Frontal cortex (tissue), 4 donors: ENCODE data around the gene FSIP1. TPM values are rescaled to one million over a fixed set of nuclear protein-coding genes. Genes with fewer than 3 reads are reported as not detected.

Source experiments
- DNase-seq, 2 donors: peaks; one replicate each; pipeline ENCODE4 v3.0.0; 2012; ENCODE audit warnings: low spot score in 2 of 2
- FAIRE-seq: peaks from 2 replicates; lab custom pipeline; 2012; peaks lifted over from hg19 to GRCh38; lab: Jason Lieb, UNC
- total RNA-seq: library from RNA; depleted of rRNA; stranded (reverse); fragments of >200 nt; gene quantifications from one replicate; pipeline ENCODE4 v1.2.3, GENCODE V29; 2014
- donor health status: control.
- donor health status: control.
- donor health status: control.

The FSIP1 gene
- total RNA-seq, 1 donor from 2014 or later: 17.5 TPM

DNA sequence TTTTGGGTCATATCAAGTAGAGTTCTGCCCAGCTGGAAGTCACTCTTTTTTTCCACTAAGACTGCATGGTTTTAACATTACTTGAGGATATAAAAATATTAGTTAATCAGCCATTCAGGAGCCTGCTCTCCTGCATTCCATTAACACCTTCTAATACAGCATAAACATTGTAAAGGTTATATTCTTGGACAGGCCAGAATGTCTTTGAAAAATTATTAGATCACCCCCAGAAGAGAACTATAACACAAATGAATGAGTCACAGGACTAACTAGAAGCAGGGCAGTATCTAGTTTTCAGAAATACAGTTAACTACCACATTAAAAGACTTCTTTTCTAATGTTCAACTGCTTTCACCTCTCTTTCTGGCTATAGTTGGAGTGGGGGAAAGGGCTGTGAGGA, 120.9 kb downstream of the FSIP1 start:
- FAIRE-seq (no peak), DNase-seq (no peak)

DNA sequence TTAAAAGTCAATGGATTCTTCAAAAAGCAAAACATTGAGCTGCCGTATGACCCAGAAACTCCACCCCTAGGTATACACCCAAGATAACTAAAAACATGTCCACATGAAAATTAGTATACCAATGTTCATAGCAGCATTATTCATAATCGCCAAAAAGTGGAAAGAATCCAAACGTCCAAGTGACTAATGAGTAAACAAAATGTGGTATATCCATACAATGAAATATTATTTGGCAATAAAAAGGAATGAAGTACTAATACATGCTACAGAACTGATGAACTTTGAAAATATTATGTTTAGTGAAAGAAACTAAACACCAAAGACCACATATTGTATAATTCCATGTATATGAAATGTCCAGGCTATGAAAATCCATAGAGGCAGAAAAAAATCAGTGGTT, 123.9 kb downstream of the FSIP1 start:
- DNase-seq (no peak), FAIRE-seq (no peak)

DNA sequence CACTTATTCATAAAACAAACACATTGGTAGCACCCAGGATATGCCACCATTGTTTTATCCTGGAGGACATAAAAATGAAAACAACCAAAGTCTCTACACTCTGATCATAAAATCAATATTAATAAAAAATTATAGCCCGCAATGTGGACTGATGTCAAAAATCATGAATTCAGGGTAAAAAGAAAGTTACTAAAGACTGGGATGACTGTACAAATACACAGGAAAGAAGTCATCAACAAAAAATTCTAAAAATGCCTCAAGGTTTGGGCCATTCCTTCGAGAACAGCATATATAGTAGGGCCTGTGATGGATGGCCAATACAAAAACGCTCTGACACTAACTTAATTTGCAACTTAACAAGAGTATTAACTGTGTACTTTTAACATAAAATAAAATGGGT, 125.0 kb downstream of the FSIP1 start:
- no peak for FAIRE-seq

DNA sequence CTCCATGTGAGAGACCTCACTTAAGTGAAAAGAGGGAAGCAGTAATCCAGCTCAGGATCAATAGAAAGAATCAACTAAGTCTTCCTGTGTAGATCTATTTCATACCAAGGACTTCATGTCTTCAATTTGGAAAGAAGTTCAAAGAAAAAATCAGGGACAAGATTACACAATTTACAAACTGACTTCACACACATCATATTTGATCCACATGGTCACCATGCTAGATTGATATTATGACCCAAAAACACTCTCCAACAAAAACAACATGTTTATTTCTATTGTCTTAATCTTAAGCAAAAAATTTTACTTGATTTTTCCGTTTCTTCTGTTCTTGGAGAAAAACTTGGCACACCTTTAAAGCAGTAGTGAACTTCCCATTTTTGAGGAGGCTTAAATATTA, 125.5 kb downstream of the FSIP1 start:
- FAIRE-seq (no peak), DNase-seq (no peak)

More for the DNA sequence above, 125.0 kb downstream of the FSIP1 start:
- DNase-seq: no peak

DNA sequence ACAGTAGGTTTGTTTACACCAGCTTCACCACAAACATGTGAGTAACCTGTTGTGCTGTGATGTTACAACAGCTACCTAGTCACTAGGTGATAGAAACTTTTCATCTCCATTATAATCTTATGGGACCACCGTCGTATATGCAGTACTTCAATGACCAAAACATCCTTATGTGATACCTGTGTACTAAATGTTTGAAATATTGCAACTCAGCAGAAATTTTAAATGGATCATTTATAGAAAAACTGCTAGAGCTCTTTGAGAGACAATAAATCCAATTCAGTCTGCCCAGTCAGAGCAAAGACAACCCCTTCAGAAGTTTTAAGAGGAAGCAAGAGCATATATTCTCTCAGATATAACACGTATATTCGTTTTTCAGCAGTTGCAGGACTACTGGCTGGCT, 128.3 kb downstream of the FSIP1 start:
- FAIRE-seq (no peak), DNase-seq (no peak)

DNA sequence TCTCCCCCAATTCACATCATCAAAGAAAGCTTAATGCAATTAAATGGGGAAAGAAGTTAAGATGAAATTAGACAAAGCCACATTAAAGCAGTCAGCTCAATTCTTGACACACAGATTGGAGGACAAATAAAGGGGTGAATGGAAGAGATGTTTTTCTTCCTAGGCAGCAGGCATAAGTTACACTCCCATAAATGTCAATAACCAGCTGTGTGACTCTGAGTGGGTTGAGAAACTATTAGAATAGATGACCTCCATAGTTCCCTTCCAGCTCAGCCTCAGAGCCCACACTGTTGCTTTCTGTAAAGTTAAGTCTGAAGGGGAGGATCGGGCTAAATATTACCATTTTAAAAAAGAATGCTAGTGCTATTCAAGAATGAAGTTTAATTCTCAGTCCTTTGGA, 130.8 kb downstream of the FSIP1 start:
- DNase-seq: no peak
- no peak for FAIRE-seq

DNA sequence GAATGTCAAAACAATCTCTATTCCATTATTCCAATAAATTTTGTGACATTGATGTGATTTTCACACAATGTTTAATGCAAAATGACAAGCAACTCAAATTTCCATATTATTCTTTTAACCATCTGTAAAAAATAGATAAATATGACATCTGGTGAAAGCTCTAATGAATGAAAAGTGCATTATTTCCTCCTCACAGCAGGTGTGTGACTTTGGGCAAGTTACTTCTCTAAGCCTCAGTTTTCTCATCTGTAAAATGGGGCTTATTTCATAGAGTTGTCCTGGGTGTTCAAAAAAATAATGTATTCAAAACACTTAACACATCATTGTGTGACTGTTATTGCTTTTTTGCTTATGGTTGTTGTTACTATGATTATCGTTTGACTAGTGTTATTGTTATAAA, 131.3 kb downstream of the FSIP1 start:
- no peak for FAIRE-seq

DNA sequence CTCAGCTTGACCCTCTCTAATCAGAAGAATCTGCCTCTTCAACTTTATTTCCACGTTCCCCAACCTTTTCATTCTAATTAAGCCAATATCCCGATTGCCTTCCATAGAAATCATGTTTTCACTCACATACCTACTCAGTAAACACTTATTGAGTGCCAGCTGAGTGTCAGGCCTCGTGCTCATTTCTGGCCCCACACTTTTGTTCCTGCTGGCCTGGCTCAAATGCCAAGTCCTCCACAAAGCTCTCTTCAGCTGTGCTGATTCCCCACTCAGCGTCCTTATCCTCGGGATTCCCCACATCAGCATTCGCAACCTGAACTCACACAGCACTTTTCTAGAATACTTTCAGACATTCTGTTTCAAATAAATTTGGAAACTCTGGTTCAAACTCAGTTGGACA, 132.9 kb downstream of the FSIP1 start:
- no peak for DNase-seq
- FAIRE-seq: no peak

More for the DNA sequence above, 131.3 kb downstream of the FSIP1 start:
- DNase-seq: no peak

DNA sequence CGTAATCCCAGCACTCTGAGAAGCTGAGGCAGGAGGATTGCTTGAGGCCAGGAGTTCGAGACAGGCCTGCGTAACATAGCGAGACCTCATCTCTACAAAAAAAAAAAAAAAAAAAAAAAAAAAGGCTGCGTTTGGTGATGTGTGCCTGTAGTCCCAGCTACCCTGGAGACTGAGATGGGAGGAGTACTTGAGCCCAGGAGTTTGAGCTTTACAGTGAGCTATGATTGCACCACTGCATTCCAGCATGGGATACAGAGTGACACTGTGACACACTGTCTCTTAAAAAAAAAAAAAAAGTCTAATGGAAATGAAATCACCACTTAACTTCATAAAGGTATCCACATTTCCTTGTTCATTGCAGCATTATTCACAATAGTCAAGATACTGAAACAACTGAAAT, 136.2 kb downstream of the FSIP1 start:
- no peak for FAIRE-seq
- no peak for DNase-seq

DNA sequence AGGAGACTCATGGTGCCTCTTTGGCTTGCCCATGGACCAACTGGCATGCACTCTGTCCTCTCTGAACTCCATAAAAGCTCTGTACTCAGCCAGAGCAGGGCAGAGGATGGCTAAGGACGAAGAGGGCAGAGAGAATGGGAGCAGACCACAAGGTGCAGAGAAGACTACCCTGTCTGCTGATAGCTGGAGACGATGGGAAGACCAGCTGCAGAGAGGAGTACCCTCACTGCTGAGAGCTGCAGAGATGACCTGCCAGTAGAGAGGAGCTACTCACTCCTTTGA, 136.7 kb downstream of the FSIP1 start:
- FAIRE-seq: no peak
- no peak for DNase-seq

DNA sequence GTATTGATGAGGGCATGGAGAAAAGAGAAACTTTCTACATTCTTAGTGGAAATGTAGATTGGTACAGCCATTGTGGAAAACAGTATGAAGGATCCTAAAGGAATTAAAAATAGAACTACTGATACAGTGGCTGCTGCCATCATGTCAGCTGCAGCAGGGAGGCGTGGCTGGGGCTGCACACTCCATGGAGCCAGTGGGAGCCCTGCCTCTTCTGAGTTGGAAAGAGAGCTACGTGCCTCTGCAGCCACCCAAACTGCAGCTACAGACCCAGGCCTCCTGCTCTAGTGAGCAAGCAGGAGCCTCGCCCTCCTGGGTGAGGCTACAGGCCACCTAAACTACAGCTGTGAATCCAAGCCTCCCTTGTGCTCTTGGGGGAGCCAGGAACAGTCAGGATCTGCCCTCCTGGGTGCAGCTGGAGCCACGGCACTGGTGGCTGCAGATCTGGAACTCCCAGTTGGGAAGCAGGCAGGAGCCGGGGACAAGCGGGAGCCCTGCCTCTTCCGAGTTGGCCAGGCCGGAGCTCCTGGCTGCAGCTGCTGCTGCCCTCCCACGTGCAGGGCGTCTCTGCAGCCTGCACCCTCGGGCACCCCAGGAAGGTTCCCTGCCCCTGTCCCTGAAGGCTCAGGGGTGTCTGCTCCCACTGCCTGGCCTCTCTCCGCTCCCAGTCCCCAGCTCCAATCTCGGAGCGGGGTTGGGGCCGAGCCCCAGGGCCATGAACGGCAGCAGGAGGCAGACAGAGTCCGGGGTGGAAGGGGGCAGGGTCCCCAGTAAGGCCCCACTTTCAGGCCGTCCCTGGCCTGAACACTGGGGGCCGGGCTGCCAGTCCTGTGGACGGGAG, 137.3 kb downstream of the FSIP1 start:
- no peak for DNase-seq
- no peak for FAIRE-seq

DNA sequence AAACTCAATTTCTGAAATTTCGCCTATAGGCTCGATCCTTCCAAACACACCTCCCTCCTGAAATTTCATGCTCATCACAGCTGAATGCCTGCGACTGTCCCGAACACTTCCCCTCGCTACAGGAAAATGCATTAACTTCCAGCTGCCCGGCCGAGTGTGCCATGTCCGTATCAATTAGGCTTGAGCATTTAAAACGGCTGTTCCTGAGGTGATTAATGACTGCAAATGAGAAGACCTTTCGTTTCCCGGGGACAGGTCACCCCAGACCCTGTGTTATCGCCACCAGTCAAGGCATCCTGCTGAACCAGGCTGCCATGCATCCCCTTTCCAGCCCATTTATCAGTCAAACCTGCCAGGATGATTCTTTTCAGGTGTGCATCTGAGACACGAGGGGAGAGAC, 138.5 kb downstream of the FSIP1 start:
- DNase-seq (no peak), FAIRE-seq (no peak)

DNA sequence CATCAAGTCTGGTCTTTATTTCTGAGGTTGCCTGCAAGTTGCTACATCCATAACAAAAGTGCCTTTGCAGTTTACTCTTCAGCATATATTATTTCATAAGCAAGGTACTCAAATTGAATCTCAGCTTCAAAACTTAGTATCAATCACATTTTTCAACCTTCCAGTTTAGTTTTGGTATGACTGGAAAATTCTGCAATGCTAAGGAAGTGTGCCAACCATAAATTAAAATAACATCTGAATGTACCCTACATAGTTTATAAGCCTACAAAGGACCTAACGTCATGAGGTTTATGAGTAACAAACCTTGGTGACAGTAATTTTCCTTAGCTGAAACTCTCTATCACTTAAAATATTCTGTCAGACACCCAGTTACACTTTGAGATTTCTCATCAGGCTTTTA, 138.9 kb downstream of the FSIP1 start:
- DNase-seq: no peak
- FAIRE-seq: no peak

DNA sequence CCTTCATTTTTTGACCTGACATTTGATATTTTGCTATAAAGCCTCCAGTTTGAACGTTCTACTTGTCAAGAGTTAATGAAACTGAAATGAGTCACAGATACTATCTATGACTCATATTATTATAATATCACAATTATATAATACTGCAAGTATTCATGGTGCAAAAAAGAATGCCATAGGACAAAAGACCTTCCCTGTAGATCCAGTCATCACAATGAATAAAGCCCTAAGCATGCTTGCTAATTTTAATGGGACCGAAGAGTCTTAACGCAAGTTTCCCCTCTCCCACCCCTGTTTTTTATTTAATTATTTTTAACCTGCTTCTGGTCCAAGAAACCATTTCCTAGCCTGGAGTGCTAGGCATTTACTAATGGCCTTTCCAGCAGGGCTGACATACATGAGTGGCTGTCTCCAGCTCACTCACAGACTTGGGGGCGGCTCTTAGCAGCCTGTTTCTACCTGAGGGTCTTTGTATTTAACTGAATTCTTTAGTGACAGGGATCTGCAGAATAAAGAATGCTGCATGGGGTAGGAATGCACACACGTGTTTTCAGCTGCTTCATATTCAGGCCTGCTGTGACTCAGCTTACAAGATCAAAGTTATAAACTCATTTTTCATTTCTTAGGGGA, 140.5 kb downstream of the FSIP1 start:
- DNase-seq: no peak
- no peak for FAIRE-seq

DNA sequence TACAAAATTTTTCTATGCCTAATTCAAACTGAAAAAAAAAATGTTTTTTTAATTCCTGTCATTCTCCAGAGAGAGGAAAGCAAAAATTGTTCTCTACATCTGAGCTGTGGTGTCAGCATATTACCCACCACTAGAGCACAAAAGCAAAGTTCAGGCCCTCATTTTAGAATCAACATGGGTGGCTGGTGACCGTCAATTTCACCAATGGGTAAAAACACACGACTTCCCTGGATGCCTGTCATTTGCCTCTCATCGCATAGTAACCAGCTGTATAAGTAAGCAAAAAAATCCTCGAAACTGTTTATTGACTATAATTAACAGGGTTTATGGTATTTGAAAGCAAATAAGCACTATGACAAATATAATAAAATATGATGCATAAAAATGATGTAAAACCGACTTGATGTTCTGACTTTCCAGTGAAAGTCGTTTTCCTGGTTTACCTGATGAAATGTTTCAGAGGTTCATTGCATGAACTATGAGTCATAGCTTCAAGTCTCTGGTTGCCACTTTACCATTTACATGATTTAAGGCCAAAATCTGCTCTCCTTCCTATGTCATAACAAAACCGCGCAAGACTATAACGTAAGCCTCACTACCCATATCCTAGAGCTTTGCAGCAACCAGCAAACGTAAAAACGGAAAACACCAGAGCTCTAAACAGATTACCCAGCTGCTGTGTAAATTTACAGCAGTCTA, 141.3 kb downstream of the FSIP1 start:
- FAIRE-seq: no peak
- no peak for DNase-seq

DNA sequence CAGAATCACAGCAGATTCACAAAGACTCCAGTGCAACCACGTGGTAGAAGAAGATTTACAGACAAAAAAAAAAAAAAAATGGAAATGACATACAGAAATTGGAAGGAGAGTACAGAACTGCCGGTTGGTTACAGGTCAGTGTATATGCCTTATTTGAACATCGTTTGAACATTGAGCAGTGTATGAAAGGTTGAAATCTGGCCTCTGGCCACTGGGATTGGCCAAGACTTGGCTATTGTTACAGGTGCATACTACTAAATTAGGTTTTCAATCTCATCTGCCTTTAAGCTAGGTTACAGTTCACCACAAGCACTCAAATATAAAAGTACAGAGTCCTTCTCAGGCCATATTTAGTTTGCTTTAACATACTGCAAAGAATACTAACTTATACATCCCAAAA, 142.0 kb downstream of the FSIP1 start:
- no peak for FAIRE-seq
- DNase-seq: no peak

DNA sequence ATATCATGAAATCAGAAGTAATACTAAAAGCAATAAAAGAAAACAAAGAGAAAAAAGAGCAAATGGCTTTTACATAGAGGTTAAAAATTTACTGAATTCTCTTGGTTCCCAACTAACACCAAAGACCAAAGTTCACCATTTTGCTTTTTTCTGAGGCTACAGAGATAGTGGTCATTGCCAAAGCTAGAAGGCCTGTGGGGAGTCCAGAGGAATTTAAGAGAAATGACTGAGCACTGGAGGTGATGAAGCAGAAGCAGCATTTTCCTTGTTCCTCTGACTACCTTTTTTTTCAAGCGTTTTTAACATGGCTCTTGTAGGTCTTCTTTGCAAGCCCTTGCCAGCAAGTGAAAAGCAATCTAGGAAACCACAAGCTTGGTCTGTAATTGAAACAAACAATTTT, 143.6 kb downstream of the FSIP1 start:
- FAIRE-seq: no peak
- no peak for DNase-seq

DNA sequence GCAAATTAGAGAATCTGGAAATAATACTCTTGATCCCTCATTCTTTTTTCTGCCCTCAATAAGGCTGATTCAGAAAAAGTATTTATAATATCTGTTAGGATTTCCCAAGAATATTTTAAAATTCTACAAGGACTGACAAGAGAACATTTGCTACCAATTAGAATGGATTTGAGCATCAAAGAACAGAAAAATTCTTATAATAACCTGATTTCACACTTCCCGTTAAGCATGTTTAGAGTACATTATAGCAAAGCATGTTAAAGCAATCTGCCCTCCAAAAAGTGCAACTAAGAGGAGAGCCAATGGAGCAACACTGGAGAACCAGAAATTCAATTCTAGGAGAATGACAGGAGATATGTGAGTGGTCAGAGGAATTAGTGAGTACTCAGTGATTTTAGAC, 144.6 kb downstream of the FSIP1 start:
- FAIRE-seq: no peak

DNA sequence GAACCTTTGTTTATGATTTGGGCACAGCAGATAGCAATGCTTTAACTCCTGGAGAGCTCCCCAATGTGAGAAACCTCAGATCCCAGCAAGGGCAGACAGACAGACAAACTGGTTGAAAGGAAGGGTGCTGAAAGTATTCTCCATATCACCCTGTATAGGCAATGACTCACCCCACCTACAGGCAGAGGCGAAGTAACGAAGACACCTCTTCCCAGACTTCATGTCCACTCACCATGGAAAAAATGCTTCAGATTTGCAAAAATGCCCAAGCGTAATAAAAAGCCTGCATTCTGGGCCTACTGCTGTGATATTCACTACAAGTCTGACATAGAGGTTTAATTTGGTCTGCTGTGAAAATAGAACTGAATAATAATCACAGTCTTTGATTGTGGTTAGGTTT, 151.3 kb downstream of the FSIP1 start:
- DNase-seq: no peak
- no peak for FAIRE-seq

More for the DNA sequence above, 144.6 kb downstream of the FSIP1 start:
- DNase-seq: no peak

DNA sequence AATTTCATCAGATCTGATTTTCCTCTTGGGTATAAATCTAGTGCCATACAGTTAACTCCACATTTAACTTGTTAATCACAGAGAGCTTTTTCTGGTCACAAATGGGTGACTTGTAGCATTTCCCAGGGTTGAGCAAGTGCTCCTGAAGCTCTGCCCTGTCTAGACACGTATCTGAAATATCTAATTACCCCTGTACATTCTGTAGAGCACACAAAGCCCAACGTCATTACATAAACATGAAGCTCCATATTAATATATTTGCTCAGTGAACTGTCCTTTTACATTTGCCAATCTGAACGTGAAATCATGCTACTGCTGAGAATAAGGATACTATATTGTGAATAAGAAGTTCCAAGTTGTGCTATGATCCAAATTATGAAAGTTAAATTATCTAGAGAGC, 152.7 kb downstream of the FSIP1 start:
- no peak for FAIRE-seq
- no peak for DNase-seq

DNA sequence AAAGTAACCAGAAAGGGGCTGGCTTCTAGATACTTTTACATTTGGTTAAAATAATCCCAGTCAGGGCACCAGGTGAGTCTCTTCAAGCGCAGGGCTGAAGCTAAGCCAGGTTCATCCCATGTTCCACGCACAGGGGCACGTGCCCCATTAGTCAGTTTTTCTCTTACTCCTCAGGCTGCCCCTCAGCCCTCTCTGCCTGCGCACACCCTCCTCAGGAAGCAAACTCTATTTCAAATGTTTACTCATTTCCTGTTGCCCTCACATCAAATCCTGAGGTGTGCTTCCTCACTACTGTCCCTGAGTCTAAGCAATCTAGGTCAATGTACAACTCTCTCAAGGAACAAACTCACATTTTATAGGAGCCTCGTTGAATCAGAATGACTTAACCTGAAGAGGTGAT, 153.3 kb downstream of the FSIP1 start:
- no peak for DNase-seq
- FAIRE-seq: no peak
